NCI-H446 treated with DMSO at 0.1 percent for 48 hours (cell line): Measurements from ENCODE around the gene DISC1.
A peak's percentile ranks its signal among the peaks of the same experiment; 100 is the strongest.
"Not testable (repeated sequence)": the region's sequence is repeated elsewhere in the genome, so short reads cannot be mapped to it uniquely, and the experiment has no call there.

Source experiments
- DNase-seq: peaks from one replicate; lab custom pipeline; 2025; lab: John Stamatoyannopoulos, UW

The DISC1 gene

DNA sequence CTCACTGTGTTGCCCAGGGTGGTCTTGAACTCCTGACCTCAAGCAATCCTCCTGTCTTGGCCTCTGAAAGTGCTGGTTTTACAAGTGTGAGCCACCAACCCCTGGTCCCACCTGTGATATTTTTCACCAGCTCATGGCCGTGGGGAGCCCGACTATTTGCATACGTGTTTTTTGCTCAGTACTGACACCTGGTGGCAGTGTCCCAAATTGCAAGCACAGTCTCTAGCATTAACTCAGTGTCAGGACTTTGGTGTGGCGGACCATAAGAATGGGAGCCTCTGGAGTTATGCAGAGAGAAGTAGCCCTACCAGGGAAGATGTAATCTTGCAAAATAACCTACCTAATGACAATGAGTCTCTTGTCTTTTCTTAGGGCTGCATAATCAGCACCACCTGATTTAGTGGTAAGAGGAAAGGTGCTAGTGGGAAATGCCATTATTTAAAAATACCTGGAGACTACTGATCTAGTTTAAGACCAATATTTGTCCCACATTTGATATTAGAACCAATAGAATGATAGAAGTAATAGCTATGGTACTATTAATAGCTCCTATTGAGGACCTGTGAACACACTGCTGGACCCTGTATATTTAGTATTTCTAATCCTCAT, 305.4 kb downstream of the DISC1 start:
- no peak for DNase-seq

GRCh38 chr1:231933711-231934626, 307.4 kb downstream of the DISC1 start:
- DNase-seq = no peak

- peak; percentile 40 for DNase-seq
Observed at GRCh38 chr1:231934797-231935196, 308.2 kb downstream of the DISC1 start.

DNA sequence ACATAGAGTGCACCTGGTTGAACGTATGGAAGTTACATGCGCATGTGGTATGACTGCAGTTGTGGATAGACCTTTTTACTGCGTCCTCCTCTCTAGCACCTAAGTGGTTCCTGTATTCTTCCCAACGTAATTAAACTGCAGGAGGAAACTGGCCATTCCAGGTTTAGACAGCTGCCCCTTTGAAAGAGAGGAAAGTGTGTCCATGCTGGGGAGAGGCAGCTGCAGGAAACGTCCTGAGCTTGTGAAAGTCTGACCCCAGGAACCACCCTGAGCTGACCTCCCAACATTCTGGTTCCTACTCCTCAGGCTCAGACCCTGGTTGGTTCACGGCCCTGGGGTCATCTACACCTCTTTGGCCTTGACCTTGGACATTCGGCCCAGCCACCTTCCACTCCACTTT, 309.3 kb downstream of the DISC1 start:
- no peak for DNase-seq

DNA sequence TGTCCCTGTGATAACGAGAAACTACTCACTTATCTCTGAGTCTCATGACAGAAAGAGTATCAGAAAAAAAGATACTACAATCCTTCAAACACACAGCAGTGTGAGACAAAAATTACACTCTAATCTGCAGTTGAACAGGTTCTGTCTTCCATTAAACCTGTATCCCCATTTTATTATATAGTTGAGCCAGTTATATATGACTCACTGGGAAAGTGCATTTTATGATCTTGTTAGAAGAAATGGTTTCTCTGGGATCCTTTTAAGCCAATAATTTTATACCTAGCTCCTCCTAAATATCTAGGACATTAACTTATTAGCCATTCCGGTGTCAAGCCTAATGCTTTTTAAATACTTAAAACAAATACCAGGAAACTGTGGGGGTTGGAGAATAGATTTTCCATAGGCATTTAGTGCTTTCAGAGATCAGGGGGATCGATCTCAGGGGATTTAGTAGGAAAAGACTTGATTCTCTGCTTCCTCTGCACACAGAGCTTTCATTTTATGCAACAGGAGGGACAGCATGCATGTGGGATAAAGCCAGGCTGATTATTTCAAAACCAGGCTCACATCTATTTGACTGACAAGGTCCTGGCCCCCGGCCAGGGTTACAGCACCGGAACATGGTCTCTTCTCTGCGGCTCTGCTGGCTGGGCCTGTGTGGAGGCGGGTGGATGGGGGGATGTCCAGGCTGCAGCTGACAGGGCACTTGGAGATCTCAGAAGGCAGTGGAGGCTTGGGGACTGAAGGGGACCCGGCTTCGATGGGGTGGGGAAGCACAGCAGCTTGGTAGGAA, 310.6 kb downstream of the DISC1 start:
- peak; percentile 63 for DNase-seq

DNA sequence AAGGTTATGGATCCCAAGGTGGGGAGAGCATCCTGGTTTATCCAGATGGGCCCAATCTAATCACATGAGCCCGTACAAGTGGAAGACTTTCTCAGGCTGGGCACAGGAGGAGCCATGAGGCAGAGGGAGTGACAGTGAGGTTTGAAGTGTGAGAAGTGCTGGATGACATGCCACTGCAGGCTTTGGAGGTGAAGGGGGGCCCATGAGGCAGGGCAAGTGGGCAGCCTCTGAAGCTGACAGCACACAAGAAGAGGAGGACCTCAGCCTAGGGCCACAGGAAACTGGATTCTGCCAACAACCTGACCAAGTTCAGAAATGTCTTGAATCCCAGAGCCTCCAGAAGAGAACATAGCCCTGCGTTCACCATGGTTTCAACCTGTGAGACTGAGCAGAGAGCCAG, 311.6 kb downstream of the DISC1 start:
- no peak for DNase-seq

DNA sequence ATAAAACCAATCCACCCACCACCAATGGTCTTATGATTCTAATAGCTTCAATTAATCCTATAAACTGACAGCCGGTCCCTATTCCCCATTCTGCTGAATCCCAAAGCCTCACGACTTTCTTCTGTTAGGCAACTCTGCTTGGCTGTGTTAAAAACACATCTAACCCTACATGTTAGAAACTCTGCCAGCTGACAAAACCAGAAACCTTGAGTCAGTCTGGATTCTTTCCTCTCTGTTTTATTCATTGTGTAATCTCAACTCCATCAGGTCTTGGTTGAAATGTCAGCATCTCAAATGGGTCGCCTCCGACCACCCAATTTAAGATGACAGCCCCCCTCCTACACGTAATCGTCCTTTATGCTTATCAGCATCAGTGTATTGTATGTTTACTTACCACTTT, 312.1 kb downstream of the DISC1 start:
- DNase-seq = no peak

DNA sequence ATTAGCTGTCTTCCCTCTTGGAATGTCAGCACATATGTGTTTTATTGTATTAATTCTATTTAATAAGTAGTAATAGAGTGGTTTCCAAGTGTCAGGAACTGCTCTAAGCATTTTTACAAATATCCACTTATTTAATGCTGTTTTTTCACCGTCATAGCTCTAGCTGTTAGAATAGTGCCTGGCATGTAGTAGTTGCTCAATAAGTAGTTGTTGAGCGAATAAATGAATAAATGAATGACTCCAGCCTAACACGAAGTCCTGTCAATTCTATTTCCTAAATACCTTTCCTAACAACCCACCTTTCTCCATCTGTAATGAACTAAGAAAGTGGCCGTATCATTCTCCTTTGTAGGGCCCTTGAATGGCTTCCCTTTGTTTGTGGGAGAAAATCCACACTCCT, 312.5 kb downstream of the DISC1 start:
- DNase-seq = no peak

DNA sequence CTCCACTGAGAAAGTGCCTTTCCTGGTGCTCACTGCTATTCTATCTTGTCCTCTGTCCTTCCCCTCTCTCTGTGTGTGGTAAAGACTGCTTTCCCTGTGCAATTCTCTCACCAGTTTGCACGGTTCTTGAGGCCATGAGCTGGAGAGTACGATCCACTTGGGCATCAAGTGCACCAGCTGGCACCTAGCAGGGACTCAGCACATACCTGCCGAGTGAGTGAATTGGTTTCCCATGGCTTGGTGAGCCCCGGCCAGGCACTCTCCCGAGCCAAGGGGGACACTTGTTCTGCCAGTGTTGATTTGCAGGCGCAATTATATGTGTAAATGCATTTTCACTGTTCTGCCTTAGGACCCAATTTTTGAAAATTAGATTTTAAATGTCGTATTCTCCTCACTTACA, 313.5 kb downstream of the DISC1 start:
- no peak for DNase-seq

- no peak for DNase-seq
Observed at GRCh38 chr1:231940701-231941100, 314.1 kb downstream of the DISC1 start.

DNA sequence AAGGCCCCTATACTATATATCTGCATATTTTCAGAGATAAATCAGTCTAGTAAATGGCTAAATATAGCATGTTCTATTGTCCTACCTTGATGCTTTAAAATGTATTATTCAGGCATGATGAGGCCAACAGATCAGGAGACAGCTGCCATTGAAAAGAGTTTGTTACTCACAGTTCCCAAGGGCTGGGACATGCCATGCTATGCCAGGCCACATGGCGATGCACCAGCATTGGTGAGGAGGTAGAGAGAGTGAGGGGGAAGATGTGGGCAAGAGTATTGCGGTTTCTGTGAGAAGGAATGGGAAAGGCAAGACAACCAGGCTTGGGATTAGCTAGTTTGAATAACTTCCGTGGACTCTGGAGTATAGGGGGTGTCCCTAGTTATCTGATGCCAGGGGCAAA, 316.5 kb downstream of the DISC1 start:
- DNase-seq = no peak

- DNase-seq = not testable (repeated sequence)
Observed at GRCh38 chr1:231948102-231948501, 321.5 kb downstream of the DISC1 start.

GRCh38 chr1:231949277-231950091, 322.9 kb downstream of the DISC1 start:
- DNase-seq = peak; percentile 46

GRCh38 chr1:231950331-231951128, 323.9 kb downstream of the DISC1 start:
- no peak for DNase-seq

- DNase-seq = no peak
Observed at GRCh38 chr1:231951374-231951773, 324.8 kb downstream of the DISC1 start.

DNA sequence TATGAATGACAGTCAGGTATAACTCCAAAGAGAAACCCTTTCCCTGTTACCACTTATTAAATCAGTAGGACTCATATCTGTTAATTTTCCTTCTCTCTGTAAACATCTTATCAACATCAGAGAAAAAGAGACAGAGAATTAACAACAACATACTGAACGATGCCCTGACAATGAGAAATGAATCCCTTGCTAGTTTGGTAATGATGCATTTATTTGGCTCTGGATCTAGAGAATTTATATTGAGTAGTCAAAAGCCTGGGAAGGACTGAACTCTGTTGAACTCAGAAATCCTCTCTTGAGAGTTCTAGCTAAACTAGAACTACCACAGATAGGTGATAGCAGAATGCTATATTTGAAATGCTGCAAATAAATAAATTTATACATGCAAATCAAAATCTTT, 325.6 kb downstream of the DISC1 start:
- DNase-seq = no peak

- DNase-seq = no peak
Observed at GRCh38 chr1:231953660-231954059, 327.1 kb downstream of the DISC1 start.

GRCh38 chr1:231954751-231955150, 328.2 kb downstream of the DISC1 start:
- DNase-seq = no peak

GRCh38 chr1:231957359-231957758, 330.8 kb downstream of the DISC1 start:
- DNase-seq = no peak

- DNase-seq = no peak
Observed at GRCh38 chr1:231958448-231958847, 331.9 kb downstream of the DISC1 start.
